SK-N-SH treated with all-trans-retinoic acid at 6 μM for 48 hours (cell line): ENCODE results near the gene DCTD.

ENCODE experiments used
- ATAC-seq: fragments of 200-7000 bp; cut with Tn5 transposase; 3 replicates; pipeline ENCODE4 v1.9.1; 2020; ENCODE audit warnings: mild to moderate bottlenecking, moderate library complexity
- ARNTL ChIP-seq: fragments of 450-650 bp; formaldehyde crosslinking; IDR thresholded peaks from 2 replicates; pipeline ENCODE4 v1.5.0; 2020; ENCODE audit warnings: low read depth, mild to moderate bottlenecking, moderate library complexity, borderline replicate concordance
- BACH2 ChIP-seq: fragments of 250-450 bp; sonication (Bioruptor Pico); IDR thresholded peaks from 2 replicates; pipeline ENCODE4 v1.9.0; 2021; ENCODE audit warnings: mild to moderate bottlenecking, borderline replicate concordance
- CREB5 ChIP-seq: fragments of 250-450 bp; sonication (Bioruptor Pico); IDR thresholded peaks from 2 replicates; pipeline ENCODE4 v1.5.1; 2020; ENCODE audit warnings: low read depth, mild to moderate bottlenecking, moderate library complexity
- CSDC2 ChIP-seq: fragments of 250-450 bp; sonication (Bioruptor Pico); IDR thresholded peaks from 2 replicates; pipeline ENCODE4 v1.5.0; 2020; ENCODE audit warnings: mild to moderate bottlenecking, moderate library complexity
- CSRNP3 ChIP-seq: fragments of 250-450 bp; sonication (Bioruptor Pico); IDR thresholded peaks from 2 replicates; pipeline ENCODE4 v1.5.1; 2021; ENCODE audit warnings: mild to moderate bottlenecking, moderate library complexity
- ESRRG ChIP-seq: fragments of 250-450 bp; sonication (Bioruptor Pico); IDR thresholded peaks from 2 replicates; pipeline ENCODE4 v1.6.1; 2021; ENCODE audit warnings: mild to moderate bottlenecking
- GLIS3 ChIP-seq: fragments of 250-450 bp; sonication (Bioruptor Pico); IDR thresholded peaks from 2 replicates; pipeline ENCODE4 v1.5.0; 2020; ENCODE audit warnings: mild to moderate bottlenecking, moderate library complexity
- ISL1 ChIP-seq: fragments of 250-450 bp; sonication (Bioruptor Pico); IDR thresholded peaks from 2 replicates; pipeline ENCODE4 v2.1.2; 2022; ENCODE audit warnings: mild to moderate bottlenecking, moderate library complexity
- OSR1 ChIP-seq: fragments of 250-450 bp; sonication (Bioruptor Pico); IDR thresholded peaks from 2 replicates; pipeline ENCODE4 v1.8.0; 2022; ENCODE audit warnings: moderate library complexity, mild to moderate bottlenecking, inconsistent platforms
- PATZ1 ChIP-seq: fragments of 250-450 bp; sonication (Bioruptor Pico); IDR thresholded peaks from 2 replicates; pipeline ENCODE4 v1.8.0; 2020; ENCODE audit warnings: mild to moderate bottlenecking, moderate library complexity, borderline replicate concordance
- POU6F1 ChIP-seq: fragments of 250-450 bp; sonication (Bioruptor Pico); IDR thresholded peaks from 2 replicates; pipeline ENCODE4 v1.8.0; 2021; ENCODE audit warnings: low read depth, mild to moderate bottlenecking, moderate library complexity, borderline replicate concordance
- PPARA ChIP-seq: fragments of 250-450 bp; sonication (Bioruptor Pico); IDR thresholded peaks from 2 replicates; pipeline ENCODE4 v1.5.0; 2020; ENCODE audit warnings: mild to moderate bottlenecking, borderline replicate concordance
- RARB ChIP-seq: fragments of 250-450 bp; sonication (Bioruptor Pico); IDR thresholded peaks from 2 replicates; pipeline ENCODE4 v1.8.0; 2021; ENCODE audit warnings: mild to moderate bottlenecking, moderate library complexity
- SNAI2 ChIP-seq: fragments of 250-450 bp; sonication (Bioruptor Pico); IDR thresholded peaks from 2 replicates; pipeline ENCODE4 v1.5.0; 2020; ENCODE audit warnings: mild to moderate bottlenecking, moderate library complexity
- TCF4 ChIP-seq: fragments of 250-450 bp; sonication (Bioruptor Pico); IDR thresholded peaks from 2 replicates; pipeline ENCODE4 v1.8.0; 2021; ENCODE audit warnings: mild to moderate bottlenecking, moderate library complexity, borderline replicate concordance
- TOX ChIP-seq: fragments of 250-450 bp; sonication (Bioruptor Pico); IDR thresholded peaks from 2 replicates; pipeline ENCODE4 v1.8.0; 2021; ENCODE audit warnings: mild to moderate bottlenecking, moderate library complexity, borderline replicate concordance
- TSHZ2 ChIP-seq: fragments of 250-450 bp; sonication (Bioruptor Pico); IDR thresholded peaks from 2 replicates; pipeline ENCODE4 v1.5.0; 2020; ENCODE audit warnings: mild to moderate bottlenecking, moderate library complexity
- ZC3H10 ChIP-seq: fragments of 250-450 bp; sonication (Bioruptor Pico); IDR thresholded peaks from 2 replicates; pipeline ENCODE4 v1.5.1; 2021; ENCODE audit warnings: mild to moderate bottlenecking, moderate library complexity
- ZFP3 ChIP-seq: fragments of 250-450 bp; sonication (Bioruptor Pico); IDR thresholded peaks from 2 replicates; pipeline ENCODE4 v1.5.0; 2020; ENCODE audit warnings: mild to moderate bottlenecking, moderate library complexity
- ZFP30 ChIP-seq: fragments of 450-650 bp; formaldehyde crosslinking; IDR thresholded peaks from 2 replicates; pipeline ENCODE4 v1.5.0; 2022; ENCODE audit warnings: mild to moderate bottlenecking, moderate library complexity
- ZNF565 ChIP-seq: fragments of 450-650 bp; formaldehyde crosslinking; conservative IDR thresholded peaks from 2 replicates; pipeline ENCODE4 v1.5.0; 2020; ENCODE audit warnings: low read depth, mild to moderate bottlenecking, moderate library complexity
- ZNF70 ChIP-seq: fragments of 450-650 bp; formaldehyde crosslinking; IDR thresholded peaks from 2 replicates; pipeline ENCODE4 v1.5.0; 2020; ENCODE audit warnings: mild to moderate bottlenecking, moderate library complexity
- ZNF8 ChIP-seq: fragments of 450-650 bp; formaldehyde crosslinking; IDR thresholded peaks from 2 replicates; pipeline ENCODE4 v1.5.0; 2020; ENCODE audit warnings: mild to moderate bottlenecking, moderate library complexity

Gene DCTD

GRCh38 chr4:182847576-182848450 is 69.4 kb downstream of the DCTD start:
- TF ChIP-seq ZNF565 (CRISPR knock-in tag) = no peak
- TF ChIP-seq CREB5 = no peak
- no peak for TF ChIP-seq SNAI2 (CRISPR knock-in tag)
- no peak for TF ChIP-seq GLIS3 (CRISPR knock-in tag)
- TF ChIP-seq ZC3H10 (CRISPR knock-in tag) = no peak
- TF ChIP-seq TSHZ2 (CRISPR knock-in tag) = no peak
- no peak for TF ChIP-seq ISL1
- no peak for TF ChIP-seq CSDC2
- no peak for TF ChIP-seq ZNF70 (CRISPR knock-in tag)
- TF ChIP-seq CSRNP3 (CRISPR knock-in tag) = no peak
- no peak for TF ChIP-seq PPARA (CRISPR knock-in tag)
- TF ChIP-seq ARNTL (CRISPR knock-in tag) = no peak
- no peak for TF ChIP-seq ZFP3 (CRISPR knock-in tag)
- no peak for TF ChIP-seq ZFP30
- no peak for TF ChIP-seq OSR1 (CRISPR knock-in tag)
- no peak for TF ChIP-seq TCF4 (CRISPR knock-in tag)
- TF ChIP-seq RARB (CRISPR knock-in tag) = no peak
- TF ChIP-seq POU6F1 (CRISPR knock-in tag) = no peak
- ATAC-seq = no peak

- ATAC-seq = no peak
- TF ChIP-seq OSR1 (CRISPR knock-in tag) (no peak), ZFP3 (CRISPR knock-in tag) (no peak), POU6F1 (CRISPR knock-in tag) (no peak), PPARA (CRISPR knock-in tag) (no peak), RARB (CRISPR knock-in tag) (no peak), ARNTL (CRISPR knock-in tag) (no peak), ZFP30 (no peak), ZC3H10 (CRISPR knock-in tag) (no peak), BACH2 (CRISPR knock-in tag) (no peak), CREB5 (no peak), ZNF70 (CRISPR knock-in tag) (no peak), ISL1 (no peak), TOX (no peak), TSHZ2 (CRISPR knock-in tag) (no peak), ESRRG (CRISPR knock-in tag) (no peak), ZNF8 (CRISPR knock-in tag) (no peak), PATZ1 (CRISPR knock-in tag) (no peak)
- TF ChIP-seq, all 23 proteins: peak for 0
Observed at GRCh38 chr4:182846036-182846435, 71.2 kb downstream of the DCTD start.
